ENCODE measurements around the gene HOXD8. TPM values are rescaled to one million over a fixed set of nuclear protein-coding genes. Genes with fewer than 3 reads are reported as not detected.

Gene HOXD8
- total RNA-seq, 2 experiments from 2014 or later, result not detected

DNA sequence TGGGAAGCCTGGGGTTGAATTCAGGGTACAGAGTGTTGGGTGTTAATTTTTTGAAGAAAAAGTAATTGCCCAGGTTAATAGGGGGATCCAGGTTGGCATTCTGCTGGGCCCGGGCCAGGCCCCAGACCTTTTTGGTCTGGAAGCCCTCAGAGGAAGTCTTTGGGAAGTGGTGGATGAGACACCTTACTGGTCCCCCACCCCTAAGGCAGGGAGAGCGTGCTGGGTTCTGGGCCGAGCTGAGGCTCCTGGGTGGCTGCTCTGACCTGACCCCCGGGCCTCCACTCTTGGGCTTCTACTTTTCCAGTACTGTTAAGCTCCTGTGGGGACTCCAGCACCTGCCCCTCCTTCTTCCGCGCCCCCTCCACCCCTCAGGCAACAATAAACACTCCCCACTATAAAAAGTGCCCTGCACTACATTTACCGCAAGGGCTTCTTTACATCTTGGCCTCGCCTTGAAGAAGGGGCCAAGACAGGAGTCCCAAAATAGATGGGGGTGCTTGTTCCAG is 26.8 kb downstream of the HOXD8 start:
- ChIA-PET CTCF (interaction anchor here (0.9 to 2.2 kb wide), 4 partner anchors 16 to 39 kb away, joined by 3 to 11 read pairs (median 4); no protein-coding TSS in a partner anchor), POLR2A (no interaction called here)
- Mint-ChIP-seq H3K4me3 (no peak overlapping the region), H3K9me3 (no peaks in the 10 kb centered on the region), H3K4me1 (peaks cover 6% of the 10 kb centered on the region), H3K27me3 (peaks cover 85% of the 10 kb centered on the region), H3K27ac (no peak overlapping the region), H3K36me3 (ENCODE audit: low read depth) (peaks cover 5% of the 10 kb centered on the region)
- no peak for DNase-seq

DNA sequence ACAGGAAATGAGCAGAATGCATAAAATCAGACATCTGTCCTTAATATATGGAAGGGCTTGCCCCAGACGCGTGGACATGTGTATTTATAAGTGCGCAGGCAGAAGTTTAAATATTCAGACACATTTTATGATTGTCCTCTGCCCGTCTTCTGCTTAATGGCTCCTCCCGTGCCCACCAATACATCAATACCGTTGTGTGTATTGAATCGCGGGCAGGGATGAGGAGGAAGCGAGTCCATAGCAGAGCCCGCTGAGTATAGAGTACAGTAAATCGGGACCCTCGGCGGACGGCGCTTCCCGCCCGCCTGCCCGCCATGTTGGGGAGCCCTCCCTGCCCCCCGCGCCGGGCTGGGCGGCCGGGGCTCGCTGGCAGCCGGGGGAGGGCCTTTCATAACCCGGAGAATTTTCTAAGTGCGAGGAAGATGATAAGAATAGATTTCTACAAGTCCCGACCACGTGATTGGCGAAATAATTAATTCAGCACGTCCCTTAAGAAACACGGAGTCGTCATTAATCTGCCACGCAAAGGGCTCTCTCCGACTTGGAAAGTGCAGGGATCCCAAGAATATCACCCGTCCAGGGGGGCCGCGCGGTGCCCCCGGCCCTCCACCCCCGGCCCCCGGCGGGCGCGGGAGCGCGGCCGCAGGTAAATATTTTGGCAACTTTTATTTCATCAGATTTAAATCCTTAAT is 27.4 kb downstream of the HOXD8 start, which contains the start of gene HOXD3:
Gene HOXD3, plus strand, starts transcription at position 501 of the 692 bp plus-strand sequence. CDS start 11,808 bp downstream, outside the sequence.
- Mint-ChIP-seq H3K36me3 (ENCODE audit: low read depth) (peaks cover 5% of the 10 kb centered on the region), H3K27ac (peak within 1 kb of the TSS; percentile 63), H3K27me3 (peaks cover 87% of the 10 kb centered on the region), H3K4me1 (peaks cover 6% of the 10 kb centered on the region), H3K9me3 (no peaks in the 10 kb centered on the region), H3K4me3 (peak within 1 kb of the TSS; percentile 43)
- DNase-seq, result no peak
- CTCF ChIA-PET, result interaction anchor here (1.3 kb wide), 1 partner anchor 30 kb away, joined by 4 read pairs; no protein-coding TSS in a partner anchor
- POLR2A ChIA-PET, result no interaction called here

DNA sequence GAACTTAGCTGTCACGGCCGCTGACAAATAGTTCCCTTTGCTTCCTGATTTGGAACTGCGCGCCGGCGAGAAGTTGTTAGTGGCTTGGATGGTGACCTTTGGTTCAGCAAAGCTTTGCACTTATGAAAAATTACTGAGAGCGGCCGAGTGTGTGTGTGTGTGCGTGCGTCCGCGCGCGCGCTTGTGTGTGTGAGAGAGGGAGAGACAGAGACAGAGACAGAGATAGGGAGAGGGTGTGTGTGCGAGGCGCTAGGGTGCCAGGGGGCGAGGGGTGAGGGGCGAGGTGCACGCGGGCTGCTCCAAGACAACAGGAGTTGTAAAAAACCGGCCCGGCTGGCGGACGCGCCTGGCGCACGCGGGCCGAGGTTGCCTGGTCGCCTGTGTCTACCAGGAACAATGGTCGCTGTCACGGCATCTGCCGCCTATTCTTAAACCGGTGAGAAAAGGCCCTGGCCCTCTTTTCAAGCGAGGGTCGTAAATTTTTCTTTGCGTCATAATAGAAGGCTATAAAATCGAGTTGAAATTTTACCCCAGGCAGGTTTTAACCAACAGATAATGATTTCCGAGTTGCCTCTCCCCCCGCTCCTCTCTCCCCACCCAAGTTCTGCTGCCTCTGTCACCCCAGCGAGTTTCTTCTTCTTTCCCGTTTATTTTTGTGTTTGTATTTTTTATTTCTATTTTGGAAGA is 28.1 kb downstream of the HOXD8 start:
- Mint-ChIP-seq H3K27ac (peak overlapping the region; percentile 63), H3K4me1 (peaks cover 6% of the 10 kb centered on the region), H3K36me3 (ENCODE audit: low read depth) (peaks cover 5% of the 10 kb centered on the region), H3K27me3 (peaks cover 87% of the 10 kb centered on the region), H3K9me3 (no peaks in the 10 kb centered on the region), H3K4me3 (peak overlapping the region; percentile 43)
- POLR2A ChIA-PET, result no interaction called here
- CTCF ChIA-PET, result interaction anchor here (0.9 to 1.3 kb wide), 3 partner anchors 31 to 82 kb away, joined by 3 to 4 read pairs (median 3); no protein-coding TSS in a partner anchor
- no peak for DNase-seq

DNA sequence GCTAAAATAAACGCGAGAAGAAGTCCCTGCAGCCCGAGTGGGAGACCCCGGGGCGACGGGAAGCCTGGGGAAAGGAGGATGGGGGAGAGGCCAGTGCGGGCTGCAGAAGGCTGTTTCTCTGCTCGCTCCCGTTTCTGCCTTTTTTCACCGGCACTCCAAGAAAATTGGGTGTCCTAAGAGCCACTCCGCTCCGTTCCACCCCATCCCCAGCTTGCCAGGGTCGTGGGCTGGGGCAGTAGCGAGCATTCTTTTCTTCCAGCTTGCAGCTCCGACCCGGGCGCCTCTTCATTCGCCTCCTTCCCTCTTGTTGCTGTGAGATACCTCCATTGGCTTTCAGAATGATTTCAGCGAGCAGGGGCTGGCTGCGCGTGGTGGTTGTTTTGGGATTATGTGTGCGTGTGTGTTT is 28.7 kb downstream of the HOXD8 start:
- no peak for DNase-seq
- H3K4me3 Mint-ChIP-seq, result no peak overlapping the region
- peaks cover 5% of the 10 kb centered on the region for H3K36me3 Mint-ChIP-seq (ENCODE audit: low read depth)
- no peaks in the 10 kb centered on the region for H3K9me3 Mint-ChIP-seq
- peaks cover 6% of the 10 kb centered on the region for H3K4me1 Mint-ChIP-seq
- ChIA-PET POLR2A (no interaction called here), CTCF (interaction anchor here (0.9 to 5.9 kb wide), 4 partner anchors 18 to 83 kb away, joined by 3 to 22 read pairs (median 4); no protein-coding TSS in a partner anchor)
- peak overlapping the region; percentile 63 for H3K27ac Mint-ChIP-seq
- peaks cover 86% of the 10 kb centered on the region for H3K27me3 Mint-ChIP-seq

DNA sequence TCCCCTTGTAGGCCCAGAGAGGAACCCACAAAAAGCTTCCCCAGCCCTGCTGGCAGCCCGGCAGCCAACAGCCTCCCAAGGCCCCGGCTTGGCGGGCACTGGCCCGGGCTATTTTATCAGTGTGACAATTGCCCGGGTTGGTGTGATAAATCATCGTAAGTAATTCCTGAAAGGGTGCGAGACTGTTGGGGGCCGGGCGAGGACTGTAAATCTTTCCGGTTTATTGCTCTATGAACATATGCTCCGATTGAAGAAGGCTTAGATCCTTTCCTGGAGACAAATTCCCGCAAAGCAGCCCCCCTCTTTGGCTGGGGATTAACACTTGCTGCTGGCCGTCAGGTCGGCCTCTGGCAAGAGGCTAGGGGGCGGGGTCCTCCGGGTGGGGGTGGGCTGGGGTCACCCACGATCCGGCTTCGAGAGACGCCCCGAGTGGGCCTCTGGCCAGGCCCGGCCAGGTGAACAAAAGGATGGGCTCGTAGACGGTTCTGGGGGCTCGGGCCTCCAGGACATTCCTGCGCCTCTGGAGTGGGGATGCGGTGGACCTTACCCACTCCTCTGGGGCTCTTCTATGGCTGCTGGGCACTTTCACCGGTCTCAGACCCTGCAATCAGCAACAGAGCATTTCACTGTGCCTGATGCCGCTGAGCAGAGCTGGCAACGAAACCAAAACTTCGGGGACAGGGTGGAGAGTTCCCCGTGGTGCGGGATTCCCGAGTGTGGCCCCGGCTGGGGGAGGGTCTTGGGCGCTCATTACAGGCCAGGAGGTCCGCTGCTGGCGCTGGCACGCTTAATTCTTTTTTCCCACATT is 29.6 kb downstream of the HOXD8 start:
- Mint-ChIP-seq H3K27ac (peak overlapping the region; percentile 31), H3K9me3 (peaks cover 1% of the 10 kb centered on the region), H3K4me1 (peaks cover 6% of the 10 kb centered on the region), H3K27me3 (peaks cover 86% of the 10 kb centered on the region), H3K36me3 (ENCODE audit: low read depth) (peaks cover 5% of the 10 kb centered on the region), H3K4me3 (no peak overlapping the region)
- DNase-seq, result no peak
- ChIA-PET CTCF (interaction anchor here (0.6 to 5.9 kb wide), 6 partner anchors 9 to 84 kb away, joined by 3 to 22 read pairs (median 3); no protein-coding TSS in a partner anchor), POLR2A (no interaction called here)

DNA sequence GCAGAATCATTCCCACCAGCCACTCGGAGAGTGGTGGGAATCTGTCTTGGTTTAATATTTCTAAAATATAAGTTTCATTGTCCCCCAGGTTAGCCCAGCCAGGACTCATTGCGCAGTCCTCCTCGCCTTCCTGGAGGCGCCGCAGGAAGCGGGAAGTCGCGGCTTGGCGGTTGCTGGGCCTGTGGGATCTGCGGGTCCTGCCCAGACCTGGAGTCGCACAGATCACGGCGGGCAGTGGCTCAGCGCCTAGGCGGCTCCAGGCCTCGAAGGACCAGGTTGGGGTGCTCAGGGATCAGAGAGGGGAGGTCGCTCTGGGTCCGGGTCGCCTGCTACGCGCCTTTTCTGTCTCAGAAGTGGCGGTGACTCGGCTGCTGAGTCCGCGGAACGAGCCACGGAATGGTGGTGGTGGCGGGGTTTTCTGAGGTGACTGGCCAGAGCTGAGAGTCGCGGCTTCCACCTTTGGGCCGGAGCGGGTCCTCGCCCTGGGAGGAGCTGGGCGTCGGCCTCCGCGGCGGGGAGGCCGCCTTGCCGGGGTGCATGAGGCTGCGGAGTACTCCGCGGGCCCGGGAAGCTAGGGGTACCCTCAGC is 30.3 kb downstream of the HOXD8 start:
- CTCF ChIA-PET, result interaction anchor here (0.9 to 5.9 kb wide), 4 partner anchors 14 to 69 kb away, joined by 3 to 22 read pairs (median 11); no protein-coding TSS in a partner anchor
- H3K27ac Mint-ChIP-seq, result peak overlapping the region; percentile 31
- H3K36me3 Mint-ChIP-seq (ENCODE audit: low read depth), result peaks cover 6% of the 10 kb centered on the region
- no peak overlapping the region for H3K4me3 Mint-ChIP-seq
- POLR2A ChIA-PET, result no interaction called here
- peaks cover 87% of the 10 kb centered on the region for H3K27me3 Mint-ChIP-seq
- no peak for DNase-seq
- H3K9me3 Mint-ChIP-seq, result peaks cover 4% of the 10 kb centered on the region
- H3K4me1 Mint-ChIP-seq, result peaks cover 9% of the 10 kb centered on the region

DNA sequence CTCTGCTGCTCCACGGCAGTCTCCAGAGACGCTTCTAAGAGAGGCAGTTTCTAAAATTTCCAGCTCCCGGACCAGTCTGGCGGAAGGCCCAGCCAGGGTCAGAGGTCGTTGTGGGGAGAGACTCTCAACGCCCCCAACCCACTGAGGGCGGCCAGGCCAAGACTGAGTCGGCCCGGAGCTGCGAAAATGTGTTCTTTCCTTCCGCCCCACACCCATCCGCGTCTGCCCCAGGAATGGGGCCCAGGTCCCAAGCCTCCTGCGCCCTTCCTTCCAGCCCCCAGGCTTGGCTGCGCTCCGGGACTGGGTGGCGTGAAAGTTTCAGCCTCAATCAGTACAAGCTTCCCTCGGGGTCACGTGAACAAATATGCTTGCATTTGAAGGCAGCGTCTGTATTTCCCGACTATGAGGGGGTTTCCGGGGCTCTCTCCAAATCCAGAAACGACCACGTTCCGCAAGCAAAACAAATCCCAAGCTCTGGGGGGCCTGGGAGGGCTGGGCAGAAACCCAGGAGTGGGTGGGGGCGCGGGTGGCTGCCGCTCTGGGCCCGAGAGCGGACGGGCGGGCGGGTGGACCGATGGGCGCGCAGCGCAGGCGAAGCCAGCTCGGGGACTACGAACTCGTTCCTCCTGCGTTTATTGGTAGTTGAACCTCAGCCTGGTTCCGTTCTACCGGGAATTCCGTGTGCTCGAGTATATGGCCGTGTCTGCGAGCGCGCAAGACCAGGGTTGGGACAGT is 30.9 kb downstream of the HOXD8 start:
- H3K27me3 Mint-ChIP-seq, result peaks cover 87% of the 10 kb centered on the region
- POLR2A ChIA-PET, result no interaction called here
- H3K4me3 Mint-ChIP-seq, result no peak overlapping the region
- no peak for DNase-seq
- H3K4me1 Mint-ChIP-seq, result peaks cover 9% of the 10 kb centered on the region
- CTCF ChIA-PET, result interaction anchor here (0.9 to 5.9 kb wide), 4 partner anchors 14 to 69 kb away, joined by 3 to 22 read pairs (median 11); no protein-coding TSS in a partner anchor
- peaks cover 6% of the 10 kb centered on the region for H3K36me3 Mint-ChIP-seq (ENCODE audit: low read depth)
- H3K9me3 Mint-ChIP-seq, result peaks cover 4% of the 10 kb centered on the region
- peak overlapping the region; percentile 9 for H3K27ac Mint-ChIP-seq

DNA sequence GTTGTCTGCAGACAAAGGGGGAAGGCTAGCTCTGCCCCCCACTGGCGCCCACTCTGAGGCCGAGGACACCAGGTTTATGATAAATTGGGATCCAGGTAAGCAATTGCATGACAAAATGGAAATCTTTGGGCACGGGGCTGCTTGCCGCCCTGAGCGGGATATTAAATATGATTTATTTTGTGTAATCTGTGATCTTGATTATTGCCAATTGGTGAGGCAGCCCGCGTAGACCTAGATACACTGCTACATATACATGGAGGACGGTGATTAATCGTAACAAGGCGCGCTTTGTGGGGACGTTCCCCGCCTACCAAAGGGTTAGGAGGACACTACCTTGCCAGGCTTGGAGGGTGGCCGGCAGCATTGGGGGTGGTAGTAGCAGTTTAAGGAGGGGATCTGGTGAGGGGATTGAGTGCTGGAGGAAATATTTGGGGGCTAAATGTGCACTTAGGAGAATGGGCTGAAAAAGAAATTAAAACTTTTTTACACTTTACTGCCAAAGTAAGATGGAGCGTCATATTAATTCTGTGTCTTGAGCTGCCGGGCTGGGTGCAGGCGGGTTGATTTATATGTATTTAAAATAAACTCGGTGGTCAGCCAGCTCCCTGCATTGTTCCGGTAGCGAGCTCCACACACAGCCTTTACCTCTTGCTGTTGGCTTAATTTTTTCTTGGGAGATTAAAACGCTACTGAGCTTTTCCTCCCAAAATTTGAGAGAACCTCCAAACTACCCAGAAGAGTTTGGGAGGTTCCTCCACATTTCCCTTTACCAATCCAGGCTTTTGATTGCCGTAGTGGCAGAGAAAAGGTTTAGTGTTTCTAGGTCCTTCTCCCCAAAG is 31.7 kb downstream of the HOXD8 start:
- POLR2A ChIA-PET, result no interaction called here
- Mint-ChIP-seq H3K36me3 (ENCODE audit: low read depth) (peaks cover 6% of the 10 kb centered on the region), H3K27ac (peak overlapping the region; percentile 9), H3K4me1 (peaks cover 9% of the 10 kb centered on the region), H3K9me3 (peaks cover 4% of the 10 kb centered on the region), H3K4me3 (no peak overlapping the region), H3K27me3 (peaks cover 87% of the 10 kb centered on the region)
- CTCF ChIA-PET, result interaction anchor here (1.0 to 5.9 kb wide), 8 partner anchors 11 to 82 kb away, joined by 3 to 22 read pairs (median 5); no protein-coding TSS in a partner anchor
- DNase-seq, result no peak

DNA sequence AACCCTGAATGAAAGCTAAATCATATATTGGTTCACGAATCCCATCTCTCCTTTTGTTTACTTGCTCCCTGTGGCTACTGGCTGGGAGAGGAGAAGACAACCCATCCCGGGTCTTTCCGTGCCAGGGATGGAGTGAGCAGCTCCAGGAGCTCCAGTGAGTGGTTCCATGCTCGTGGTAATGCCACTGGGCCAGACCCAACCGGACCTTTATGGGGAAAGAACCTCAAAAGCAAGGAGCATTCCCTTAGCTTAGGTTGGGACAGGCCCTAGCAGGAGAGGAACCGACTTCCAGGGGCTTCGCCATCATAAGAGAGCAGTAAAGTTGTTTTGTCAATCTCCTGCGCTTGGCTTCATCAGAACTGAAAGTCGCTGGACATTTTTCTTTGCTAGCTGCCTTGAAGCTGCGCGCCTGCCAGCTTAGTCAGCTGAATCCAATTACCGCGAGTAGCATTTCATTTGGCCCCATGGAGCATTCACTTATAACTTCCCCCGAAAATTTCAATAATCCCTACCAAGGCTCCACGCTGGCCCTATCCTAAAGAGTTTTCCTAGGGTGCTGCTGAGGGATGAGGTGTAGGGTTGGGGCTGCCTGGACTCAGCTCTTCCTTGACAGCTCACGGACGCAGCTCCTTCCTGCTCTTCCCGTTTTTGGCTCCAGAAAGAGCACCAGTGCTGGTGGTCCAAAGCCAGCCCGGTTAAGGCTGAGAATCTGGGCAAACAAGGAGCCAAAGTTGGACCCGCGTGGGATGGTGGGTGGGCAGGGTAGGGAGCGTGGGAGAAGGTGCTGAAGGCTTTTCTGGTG is 32.5 kb downstream of the HOXD8 start:
- H3K27ac Mint-ChIP-seq, result no peak overlapping the region
- H3K36me3 Mint-ChIP-seq (ENCODE audit: low read depth), result peaks cover 6% of the 10 kb centered on the region
- peaks cover 89% of the 10 kb centered on the region for H3K27me3 Mint-ChIP-seq
- peaks cover 9% of the 10 kb centered on the region for H3K4me1 Mint-ChIP-seq
- peaks cover 4% of the 10 kb centered on the region for H3K9me3 Mint-ChIP-seq
- H3K4me3 Mint-ChIP-seq, result no peak overlapping the region
- DNase-seq, result no peak
- POLR2A ChIA-PET, result no interaction called here
- CTCF ChIA-PET, result interaction anchor here (1.0 to 5.9 kb wide), 9 partner anchors 11 to 83 kb away, joined by 3 to 22 read pairs (median 5); no protein-coding TSS in a partner anchor

DNA sequence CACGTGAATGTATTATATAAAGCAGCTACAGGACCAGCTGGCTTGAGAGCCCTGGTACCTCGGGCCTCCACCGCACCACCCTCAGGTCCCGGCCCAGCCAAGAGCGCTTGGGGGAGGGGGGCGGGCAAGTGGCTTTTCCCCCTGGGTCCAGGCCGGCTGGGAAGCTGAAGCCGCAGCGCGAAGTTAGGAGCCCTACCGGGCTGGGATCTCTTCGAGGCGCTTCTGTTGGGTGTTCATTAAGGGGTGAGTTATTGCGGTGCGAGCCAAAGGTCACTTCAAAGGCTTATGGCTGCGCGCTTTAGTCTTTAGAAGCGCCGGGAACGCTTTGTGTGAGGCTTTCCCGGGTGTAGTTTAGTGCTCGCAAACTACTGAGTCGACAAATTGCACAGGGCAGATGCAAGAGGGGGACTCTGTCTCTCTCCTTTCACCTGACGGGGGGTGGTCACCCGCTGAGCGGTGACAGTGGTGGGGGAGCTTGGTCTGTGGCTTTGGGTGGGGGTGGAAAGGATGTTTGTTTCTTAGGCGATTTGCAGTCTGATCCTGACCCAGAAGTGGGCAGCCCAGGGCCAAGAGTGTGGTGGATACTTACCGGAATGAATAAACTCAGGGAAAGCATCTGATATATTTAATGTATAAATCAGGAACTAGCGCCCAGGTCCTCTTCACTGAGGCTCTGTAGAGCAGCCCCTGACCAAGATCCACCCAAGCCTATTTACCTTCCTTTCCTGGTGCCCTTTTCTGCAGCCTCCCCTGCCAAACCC is 33.6 kb downstream of the HOXD8 start:
- Mint-ChIP-seq H3K27me3 (peaks cover 91% of the 10 kb centered on the region), H3K9me3 (peaks cover 4% of the 10 kb centered on the region), H3K27ac (peak overlapping the region; percentile 5), H3K36me3 (ENCODE audit: low read depth) (peaks cover 4% of the 10 kb centered on the region), H3K4me3 (no peak overlapping the region), H3K4me1 (peaks cover 4% of the 10 kb centered on the region)
- POLR2A ChIA-PET, result no interaction called here
- DNase-seq, result no peak
- CTCF ChIA-PET, result interaction anchor here (0.5 to 5.9 kb wide), 8 partner anchors 11 to 454 kb away, joined by 3 to 22 read pairs (median 6); no protein-coding TSS in a partner anchor
